CD14-positive monocyte (primary cell): ENCODE results near the gene SMC2. TPM values are rescaled to one million over a fixed set of nuclear protein-coding genes. Genes with fewer than 3 reads are reported as not detected.

Source experiments
- DNase-seq, 3 donors: peaks; one replicate each; pipeline ENCODE4 v3.0.0-alpha.2; 2011 to 2022
- H2AFZ ChIP-seq: 2 replicates; pipeline ENCODE4 v1.6.0; 2012; ENCODE audit warnings: mild to moderate bottlenecking, low read depth, low read length, inconsistent platforms; ENCODE audit not compliant: insufficient read depth, poor library complexity, severe bottlenecking
- H3K27ac ChIP-seq, 2 donors: 1 replicate in 1 of 2; 2 replicates in 1 of 2; pipeline ENCODE4 v1.5.1; 2012 to 2013; ENCODE audit warnings: low read length in 2 of 2, control low read depth in 1 of 2, inconsistent platforms in 1 of 2, low read depth in 1 of 2, mild to moderate bottlenecking in 1 of 2
- H3K27me3 ChIP-seq, 2 donors: one replicate each; pipeline versions ENCODE4 v1.6.0 to v1.6.1; 2011 to 2013; ENCODE audit warnings: low read length in 2 of 2; ENCODE audit not compliant: control insufficient read depth in 2 of 2, insufficient read depth in 2 of 2
- H3K36me3 ChIP-seq, 2 donors: replicated peaks in 1 of 2; 1 replicate in 1 of 2; 2 replicates in 1 of 2; pipeline versions ENCODE4 v1.5.1 to v1.6.1; 2012 to 2013; ENCODE audit warnings: low read length in 2 of 2, control low read depth in 1 of 2, inconsistent platforms in 1 of 2, mild to moderate bottlenecking in 1 of 2; ENCODE audit not compliant: insufficient read depth in 2 of 2, control insufficient read depth in 1 of 2
- H3K4me1 ChIP-seq, 2 donors: 1 replicate in 1 of 2; 2 replicates in 1 of 2; pipeline versions ENCODE4 v1.5.1 to v1.6.1; 2012 to 2013; ENCODE audit warnings: low read length in 2 of 2, control low read depth in 1 of 2, inconsistent platforms in 1 of 2, mild to moderate bottlenecking in 1 of 2, moderate library complexity in 1 of 2; ENCODE audit not compliant: insufficient read depth in 2 of 2, control insufficient read depth in 1 of 2
- H3K4me2 ChIP-seq: replicated peaks from 2 replicates; pipeline ENCODE3; 2012; ENCODE audit warnings: low read length, moderate library complexity, mild to moderate bottlenecking; ENCODE audit not compliant: poor library complexity, severe bottlenecking; ENCODE audit errors: extremely low read depth
- H3K4me3 ChIP-seq, 3 experiments: fragments of 200-600 bp in 1 of 3; sonication (generic) in 1 of 3; replicated peaks in 1 of 3; 1 replicate in 2 of 3; 2 replicates in 1 of 3; pipeline ENCODE4 v1.5.1; 2011 to 2013; ENCODE audit warnings: low read length in 3 of 3, mild to moderate bottlenecking in 3 of 3, control low read depth in 2 of 3, low read depth in 2 of 3, inconsistent platforms in 1 of 3, moderate library complexity in 1 of 3
- H3K79me2 ChIP-seq: 2 replicates; pipeline ENCODE4 v1.6.0; 2012; ENCODE audit warnings: mild to moderate bottlenecking, control low read depth, inconsistent platforms, low read length, moderate library complexity; ENCODE audit not compliant: insufficient read depth
- H3K9ac ChIP-seq: 2 replicates; pipeline ENCODE4 v1.6.0; 2017; ENCODE audit warnings: low read length, mild to moderate bottlenecking; ENCODE audit not compliant: insufficient read depth, poor library complexity, severe bottlenecking
- H3K9me3 ChIP-seq, 2 donors: replicated peaks in 1 of 2; 1 replicate in 1 of 2; 2 replicates in 1 of 2; pipeline versions ENCODE4 v1.5.1 to v1.6.1; 2012 to 2013; ENCODE audit warnings: low read length in 2 of 2, control low read depth in 1 of 2; ENCODE audit not compliant: control insufficient read depth in 1 of 2, insufficient read depth in 1 of 2
- H4K20me1 ChIP-seq: 2 replicates; pipeline ENCODE4 v1.6.0; 2012; ENCODE audit warnings: mild to moderate bottlenecking, low read length, control low read depth, moderate library complexity; ENCODE audit not compliant: insufficient read depth
- H3K27ac Mint-ChIP-seq, 7 donors: one replicate each; pipeline ENCODE4 v1.8.0; 2020; ENCODE audit warnings: mild to moderate bottlenecking in 7 of 7, mixed read lengths in 7 of 7, moderate library complexity in 6 of 7, inconsistent platforms in 2 of 7
- H3K27me3 Mint-ChIP-seq, 3 donors: one replicate each; pipeline ENCODE4 v1.8.0; 2021 to 2022; ENCODE audit warnings: low read depth in 3 of 3, mild to moderate bottlenecking in 3 of 3, mixed read lengths in 3 of 3, moderate library complexity in 3 of 3, inconsistent platforms in 1 of 3
- H3K36me3 Mint-ChIP-seq, 2 donors: one replicate each; pipeline ENCODE4 v1.8.0; 2020; ENCODE audit warnings: mixed read lengths in 2 of 2, inconsistent platforms in 1 of 2, mild to moderate bottlenecking in 1 of 2
- H3K4me1 Mint-ChIP-seq: one replicate; pipeline ENCODE4 v1.8.0; 2020; ENCODE audit warnings: mild to moderate bottlenecking, mixed read lengths
- H3K4me3 Mint-ChIP-seq, 2 donors: one replicate each; pipeline ENCODE4 v1.8.0; 2020; ENCODE audit warnings: mild to moderate bottlenecking in 2 of 2, mixed read lengths in 2 of 2, moderate library complexity in 1 of 2
- H3K9me3 Mint-ChIP-seq, 7 donors: one replicate each; pipeline ENCODE4 v1.8.0; 2020 to 2022; ENCODE audit warnings: mixed read lengths in 7 of 7, mild to moderate bottlenecking in 6 of 7, moderate library complexity in 6 of 7, inconsistent platforms in 2 of 7
- CTCF ChIP-seq: fragments of 200-600 bp; IDR thresholded peaks from one replicate; pipeline ENCODE4 v1.8.0; 2022; ENCODE audit warnings: antibody characterized with exemption, mild to moderate bottlenecking
- WGBS: methylation state at CpG from one replicate; pipeline ENCODE4 v1.1.5; 2013; ENCODE audit warnings: missing lambda C conversion rate; ENCODE audit not compliant: insufficient coverage; 5-methylcytosine and 5-hydroxymethylcytosine counted together
- intact Hi-C, 2 donors: fragments of 100-400 bp; cut with micrococcal nuclease; formaldehyde crosslinking; loops; one replicate each; pipeline versions ENCODE4 v1.15.0 to v1.15.1; 2023
- polyA plus RNA-seq, 3 donors: library from polyadenylated mRNA; depleted of rRNA in 1 of 3; unstranded in 2 of 3; stranded (reverse) in 1 of 3; fragments of 300-500 nt in 2 of 3; fragments of >200 nt in 1 of 3; fragmentation: Illumina TruSeq in 2 of 3; gene quantifications; 1 replicate in 2 of 3; 2 replicates in 1 of 3; pipeline ENCODE4 v1.2.3, GENCODE V29; 2012 to 2021

Gene SMC2
- polyA plus RNA-seq, 3 donors, result 0.77 to 3.6 (median 2.7) TPM

- H3K4me1 Mint-ChIP-seq, result peaks cover 42% of the 10 kb centered on the region
- H3K27me3 Mint-ChIP-seq, result no peaks in the 10 kb centered on the region
- no peaks in the 10 kb centered on the region for H4K20me1 ChIP-seq
- peak overlapping the region; percentile 91 for H3K4me2 ChIP-seq
- peak overlapping the region; percentile 94 for H3K9ac ChIP-seq
- no peak for TF ChIP-seq CTCF
- WGBS, result no CpG with 5 or more reads among the region's 12 CpGs
- intact Hi-C loops, result no loop called here
- peak overlapping the region; percentile 75 to 97 for H3K27ac ChIP-seq
- peaks cover 3% of the 10 kb centered on the region in 2 donors for H3K36me3 Mint-ChIP-seq
- peak overlapping the region; percentile 95 to 99 (median 99) for H3K27ac Mint-ChIP-seq
- peak overlapping the region; percentile 73 to 93 (median 84) for H3K4me3 ChIP-seq
- peaks cover 0 to 4% (median 0%) of the 10 kb centered on the region in 7 donors for H3K9me3 Mint-ChIP-seq
- H3K27me3 ChIP-seq, result no peaks in the 10 kb centered on the region
- no peaks in the 10 kb centered on the region for H3K36me3 ChIP-seq
- peak overlapping the region; percentile 93 for H2AFZ ChIP-seq
- H3K9me3 ChIP-seq, result no peaks in the 10 kb centered on the region
- H3K4me3 Mint-ChIP-seq, result peak overlapping the region; percentile 96 to 99
- no peak for DNase-seq
- peaks cover 33 to 38% of the 10 kb centered on the region in 2 donors for H3K4me1 ChIP-seq
- H3K79me2 ChIP-seq, result peaks cover 38% of the 10 kb centered on the region
Observed at GRCh38 chr9:104092875-104093600, 1.1 kb upstream of the SMC2 start.

GRCh38 chr9:104094534-104095015 is 466 bp downstream of the SMC2 start:
- no peaks in the 10 kb centered on the region for H3K9me3 ChIP-seq
- peak overlapping the region; percentile 96 to 99 for H3K4me3 Mint-ChIP-seq
- H4K20me1 ChIP-seq, result no peaks in the 10 kb centered on the region
- H3K4me1 Mint-ChIP-seq, result peaks cover 42% of the 10 kb centered on the region
- WGBS, result 0% methylated on average over 2 of the region's 18 CpGs
- TF ChIP-seq CTCF, result no peak
- H3K36me3 Mint-ChIP-seq, result peaks cover 3 to 6% of the 10 kb centered on the region in 2 donors
- H3K4me3 ChIP-seq, result peak overlapping the region; percentile 73 to 93 (median 84)
- peaks cover 48% of the 10 kb centered on the region for H3K79me2 ChIP-seq
- no peaks in the 10 kb centered on the region for H3K27me3 Mint-ChIP-seq
- H3K27ac ChIP-seq, result peak overlapping the region in 1 of 2 donors; percentile 97
- H3K27me3 ChIP-seq, result no peaks in the 10 kb centered on the region
- H2AFZ ChIP-seq, result peak overlapping the region; percentile 93
- peak overlapping the region; percentile 38 to 99 (median 98) for H3K27ac Mint-ChIP-seq
- H3K9ac ChIP-seq, result peak overlapping the region; percentile 94
- intact Hi-C loops, result no loop called here
- H3K36me3 ChIP-seq, result peaks cover 0 to 3% of the 10 kb centered on the region in 2 donors
- peak overlapping the region; percentile 91 for H3K4me2 ChIP-seq
- H3K4me1 ChIP-seq, result peaks cover 33 to 38% of the 10 kb centered on the region in 2 donors
- H3K9me3 Mint-ChIP-seq, result peaks cover 0 to 2% (median 0%) of the 10 kb centered on the region in 7 donors
- no peak for DNase-seq
